Stimulated activated CD4-positive, alpha-beta T cell treated with anti-CD3 and anti-CD28 coated beads, Interleukin-1b, Interleukin-23, amount 100 ng/mL, for 48 hours (primary cell): ENCODE data around the gene TCHP.
"Not testable (repeated sequence)": the region's sequence is repeated elsewhere in the genome, so short reads cannot be mapped to it uniquely, and the experiment has no call there.

Experiments
- DNase-seq: peaks from one replicate; pipeline ENCODE4 v3.0.0-alpha.2; 2020

Gene TCHP

GRCh38 chr12:109899783-109900751 is at the start of gene TCHP:
Gene TCHP (plus strand): TSS chr12:109900274. CDS start chr12:109903027, 2,753 bp downstream.
- peak; percentile 78 for DNase-seq

- DNase-seq: not testable (repeated sequence)
These were observed 49.6 kb upstream of the TCHP start for GRCh38 chr12:109850518-109850917.

GRCh38 chr12:109855377-109855776 is 44.7 kb upstream of the TCHP start:
- no peak for DNase-seq

- no peak for DNase-seq
These were observed 42.4 kb upstream of the TCHP start for GRCh38 chr12:109857715-109858114.

- no peak for DNase-seq
These were observed 41.3 kb upstream of the TCHP start for GRCh38 chr12:109858764-109859163.

GRCh38 chr12:109860977-109861376 is 39.1 kb upstream of the TCHP start:
- no peak for DNase-seq

GRCh38 chr12:109861689-109862314 is 38.3 kb upstream of the TCHP start:
- peak; percentile 10 for DNase-seq

- DNase-seq: not testable (repeated sequence)
These were observed 37.6 kb upstream of the TCHP start for GRCh38 chr12:109862491-109862890.

GRCh38 chr12:109863847-109864712 is 36.0 kb upstream of the TCHP start:
- no peak for DNase-seq

GRCh38 chr12:109864916-109865315 is 35.2 kb upstream of the TCHP start:
- no peak for DNase-seq

GRCh38 chr12:109868182-109869051 is 31.7 kb upstream of the TCHP start:
- DNase-seq: no peak

- DNase-seq: no peak
These were observed 29.4 kb upstream of the TCHP start for GRCh38 chr12:109870648-109871047.

- DNase-seq: no peak
These were observed 28.3 kb upstream of the TCHP start for GRCh38 chr12:109871668-109872314.

GRCh38 chr12:109873653-109874052 is 26.4 kb upstream of the TCHP start:
- DNase-seq: no peak

GRCh38 chr12:109875572-109876131 is 24.4 kb upstream of the TCHP start:
- no peak for DNase-seq

- DNase-seq: no peak
These were observed 23.7 kb upstream of the TCHP start for GRCh38 chr12:109876406-109876805.

- DNase-seq: no peak
These were observed 22.4 kb upstream of the TCHP start for GRCh38 chr12:109877504-109878246.

GRCh38 chr12:109878247-109878625 is 21.8 kb upstream of the TCHP start:
- DNase-seq: no peak

- DNase-seq: no peak
These were observed 21.3 kb upstream of the TCHP start for GRCh38 chr12:109878749-109879148.

GRCh38 chr12:109879351-109880042 is 20.6 kb upstream of the TCHP start:
- no peak for DNase-seq
